H1 (cell line): Measurements from ENCODE around the gene GTF3C5. TPM values are rescaled to one million over a fixed set of nuclear protein-coding genes. Genes with fewer than 3 reads are reported as not detected.

Experiments
- CTCF ChIA-PET: fragments of 300-600 bp; sonication (Branson Sonifier 250); formaldehyde crosslinking; loops from one replicate; lab custom pipeline; 2021; ENCODE audit not compliant: partially characterized antibody; lab: Charles Lee
- POLR2A ChIA-PET: fragments of 300-600 bp; sonication (Branson Sonifier 250); formaldehyde crosslinking; loops from one replicate; lab custom pipeline; 2021; ENCODE audit warnings: inconsistent platforms; ENCODE audit not compliant: partially characterized antibody; lab: Charles Lee
- DNase-seq, 2 experiments: peaks; one replicate each; pipeline versions ENCODE4 v3.0.0 to v3.0.0-alpha.2; 2010 to 2022; ENCODE audit warnings: low spot score in 2 of 2, low read depth in 1 of 2, mixed read lengths in 1 of 2
- FAIRE-seq: peaks from 2 replicates; lab custom pipeline; 2011; peaks lifted over from hg19 to GRCh38; lab: Jason Lieb, UNC
- H2AFZ ChIP-seq: 2 replicates; pipeline ENCODE4 v1.8.1; 2012; ENCODE audit warnings: low read length, inconsistent platforms
- H2AK5ac ChIP-seq: 2 replicates; pipeline ENCODE4 v1.6.1; 2013; ENCODE audit warnings: low read depth, low read length
- H2BK120ac ChIP-seq: replicated peaks from 2 replicates; pipeline ENCODE3; 2013; ENCODE audit warnings: low read depth, low read length, inconsistent platforms
- H2BK12ac ChIP-seq: 2 replicates; pipeline ENCODE4 v1.6.1; 2013; ENCODE audit warnings: low read depth, low read length
- H2BK15ac ChIP-seq: 2 replicates; pipeline ENCODE4 v1.6.1; 2013; ENCODE audit warnings: low read length
- H2BK20ac ChIP-seq: 2 replicates; pipeline ENCODE4 v1.6.1; 2013; ENCODE audit warnings: low read length
- H2BK5ac ChIP-seq: 2 replicates; pipeline ENCODE4 v1.6.1; 2013; ENCODE audit warnings: low read depth, low read length
- H3K14ac ChIP-seq: 2 replicates; pipeline ENCODE4 v1.6.1; 2013; ENCODE audit warnings: inconsistent platforms; ENCODE audit not compliant: insufficient read length
- H3K18ac ChIP-seq: 2 replicates; pipeline ENCODE4 v1.6.1; 2013; ENCODE audit warnings: low read length; ENCODE audit errors: extremely low read depth
- H3K23ac ChIP-seq: 2 replicates; pipeline ENCODE4 v1.6.1; 2013; ENCODE audit warnings: inconsistent platforms; ENCODE audit not compliant: insufficient read length
- H3K23me2 ChIP-seq: 2 replicates; pipeline ENCODE4 v1.6.1; 2013; ENCODE audit warnings: low read depth, low read length
- H3K27ac ChIP-seq: 2 replicates; pipeline ENCODE4 v1.6.1; 2011; ENCODE audit warnings: low read depth, low read length, inconsistent platforms
- H3K27me3 ChIP-seq, 4 experiments: replicated peaks in 1 of 4; 1 replicate in 1 of 4; 2 replicates in 3 of 4; pipeline versions ENCODE4 v1.6.1 to v1.8.1; 2011 to 2013; ENCODE audit warnings: low read length in 3 of 4, mild to moderate bottlenecking in 3 of 4, inconsistent platforms in 2 of 4, mixed read lengths in 2 of 4, moderate library complexity in 1 of 4; ENCODE audit not compliant: control insufficient read depth in 3 of 4, insufficient read depth in 3 of 4; ENCODE audit errors: extremely low read depth in 1 of 4
- H3K36me3 ChIP-seq, 4 experiments: 2 replicates each; pipeline versions ENCODE4 v1.6.1 to v1.8.1; 2011 to 2013; ENCODE audit warnings: mild to moderate bottlenecking in 4 of 4, low read length in 3 of 4, moderate library complexity in 2 of 4, control low read depth in 1 of 4, inconsistent platforms in 1 of 4; ENCODE audit not compliant: insufficient read depth in 4 of 4, control insufficient read depth in 2 of 4
- H3K4ac ChIP-seq: replicated peaks from 2 replicates; pipeline ENCODE3; 2013; ENCODE audit warnings: low read length, low read depth, mixed read lengths, inconsistent platforms; ENCODE audit not compliant: insufficient read length
- H3K4me1 ChIP-seq, 4 experiments: replicated peaks in 1 of 4; 1 replicate in 1 of 4; 2 replicates in 3 of 4; pipeline versions ENCODE4 v1.6.1 to v1.8.1; 2011 to 2013; ENCODE audit warnings: low read length in 3 of 4, inconsistent platforms in 2 of 4, mixed read lengths in 1 of 4; ENCODE audit not compliant: insufficient read depth in 4 of 4, control insufficient read depth in 3 of 4
- H3K4me2 ChIP-seq, 2 experiments: 2 replicates each; pipeline versions ENCODE4 v1.6.1 to v1.8.1; 2011 to 2013; ENCODE audit warnings: low read depth in 2 of 2, low read length in 2 of 2, control low read depth in 1 of 2, inconsistent platforms in 1 of 2, mild to moderate bottlenecking in 1 of 2; ENCODE audit not compliant: insufficient read depth in 1 of 2
- H3K4me3 ChIP-seq, 4 experiments: fragments of 200-600, 300-600 bp in 1 of 4; sonication (generic), shearing (Covaris generic), sonication (Bioruptor Twin) in 1 of 4; 2 replicates each; pipeline versions ENCODE4 v1.5.1 to v1.8.1; 2011 to 2016; ENCODE audit warnings: low read length in 4 of 4, low read depth in 3 of 4, control low read depth in 2 of 4, inconsistent platforms in 2 of 4, mild to moderate bottlenecking in 2 of 4, mixed read lengths in 1 of 4, moderate library complexity in 1 of 4; ENCODE audit not compliant: insufficient read depth in 2 of 4; ENCODE audit errors: extremely low read depth in 1 of 4
- H3K56ac ChIP-seq: replicated peaks from 2 replicates; pipeline ENCODE3; 2013; ENCODE audit warnings: low read depth, mild to moderate bottlenecking, mixed read lengths, low read length, inconsistent platforms; ENCODE audit not compliant: insufficient read length
- H3K79me1 ChIP-seq: 2 replicates; pipeline ENCODE4 v1.6.1; 2013; ENCODE audit warnings: low read depth, low read length, control low read depth
- H3K79me2 ChIP-seq, 2 experiments: 2 replicates each; pipeline versions ENCODE4 v1.6.1 to v1.8.1; 2012 to 2013; ENCODE audit warnings: low read length in 2 of 2, mild to moderate bottlenecking in 2 of 2, inconsistent platforms in 1 of 2; ENCODE audit not compliant: insufficient read depth in 2 of 2, control insufficient read depth in 1 of 2
- H3K9ac ChIP-seq, 4 experiments: replicated peaks in 1 of 4; 1 replicate in 1 of 4; 2 replicates in 3 of 4; pipeline versions ENCODE4 v1.6.1 to v1.8.1; 2011 to 2013; ENCODE audit warnings: low read depth in 3 of 4, low read length in 3 of 4, control low read depth in 2 of 4, mild to moderate bottlenecking in 2 of 4, moderate library complexity in 2 of 4, inconsistent platforms in 1 of 4; ENCODE audit errors: extremely low read depth in 1 of 4
- H3K9me3 ChIP-seq, 2 experiments: 2 replicates each; pipeline versions ENCODE4 v1.6.1 to v1.8.1; 2012 to 2013; ENCODE audit warnings: mild to moderate bottlenecking in 2 of 2, moderate library complexity in 2 of 2, control low read depth in 1 of 2, inconsistent platforms in 1 of 2, low read depth in 1 of 2, low read length in 1 of 2, mixed read lengths in 1 of 2; ENCODE audit not compliant: insufficient read depth in 2 of 2
- H4K20me1 ChIP-seq, 2 experiments: replicated peaks in 1 of 2; 2 replicates each; pipeline versions ENCODE3 to v1.8.1; 2011 to 2013; ENCODE audit warnings: inconsistent platforms in 2 of 2, low read length in 2 of 2, mild to moderate bottlenecking in 1 of 2; ENCODE audit not compliant: insufficient read depth in 2 of 2, control insufficient read depth in 1 of 2
- H4K5ac ChIP-seq: 2 replicates; pipeline ENCODE4 v1.6.1; 2013; ENCODE audit warnings: low read length, low read depth, mixed read lengths, inconsistent platforms; ENCODE audit not compliant: insufficient read length
- H4K8ac ChIP-seq: 2 replicates; pipeline ENCODE4 v1.8.0; 2013; ENCODE audit warnings: mild to moderate bottlenecking, moderate library complexity, low read length, inconsistent platforms; ENCODE audit not compliant: insufficient read depth; ENCODE audit errors: extremely low read depth
- H4K91ac ChIP-seq: replicated peaks from 2 replicates; pipeline ENCODE3; 2013; ENCODE audit warnings: low read length, mixed read lengths, inconsistent platforms; ENCODE audit not compliant: insufficient read length
- FOSL1 ChIP-seq: IDR thresholded peaks from 2 replicates; pipeline ENCODE4 v1.6.1; 2011; ENCODE audit warnings: mild to moderate bottlenecking, low read depth, low read length, moderate library complexity; ENCODE audit not compliant: insufficient read depth
- GABPA ChIP-seq: IDR thresholded peaks from 2 replicates; pipeline ENCODE4 v1.6.1; 2011; ENCODE audit warnings: mild to moderate bottlenecking, low read length, moderate library complexity, borderline replicate concordance; ENCODE audit not compliant: insufficient read depth
- HDAC2 ChIP-seq, 2 experiments: fragments of 300-600 bp in 1 of 2; sonication (generic) in 1 of 2; IDR thresholded peaks; 2 replicates each; pipeline ENCODE4 v1.6.1; 2011 to 2012; ENCODE audit warnings: low read depth in 2 of 2, low read length in 2 of 2, mild to moderate bottlenecking in 2 of 2, moderate library complexity in 2 of 2, borderline replicate concordance in 1 of 2, inconsistent platforms in 1 of 2
- KDM1A ChIP-seq: fragments of 200-600, 300-600 bp; sonication (generic); IDR thresholded peaks from 2 replicates; pipeline ENCODE4 v1.7.1; 2016; ENCODE audit warnings: mild to moderate bottlenecking, low read length, borderline replicate concordance
- KDM4A ChIP-seq: IDR thresholded peaks from one replicate; pipeline ENCODE4 v1.7.1; 2012; ENCODE audit warnings: low read depth, mild to moderate bottlenecking, moderate library complexity, low read length, inconsistent platforms; ENCODE audit not compliant: severe bottlenecking
- SAP30 ChIP-seq: fragments of 300-600 bp; sonication (generic); IDR thresholded peaks from 2 replicates; pipeline ENCODE4 v1.7.1; 2012; ENCODE audit warnings: low read length, moderate library complexity, mild to moderate bottlenecking, inconsistent platforms; ENCODE audit not compliant: insufficient read depth, insufficient replicate concordance
- SIN3A ChIP-seq, 2 experiments: IDR thresholded peaks in 1 of 2; conservative IDR thresholded peaks in 1 of 2; 2 replicates each; pipeline ENCODE4 v1.6.1; 2011 to 2012; ENCODE audit warnings: low read length in 2 of 2, improper control_type of control experiment in 1 of 2, low read depth in 1 of 2, mild to moderate bottlenecking in 1 of 2
- TAF7 ChIP-seq: optimal IDR thresholded peaks from 2 replicates; pipeline ENCODE3; 2011; ENCODE audit warnings: low read depth, mild to moderate bottlenecking, inconsistent platforms, low read length, moderate library complexity, borderline replicate concordance
- WGBS, 2 experiments: shearing (Covaris generic) in 1 of 2; methylation state at CpG; one replicate each; pipeline versions ENCODE4 v1.1.6 to v1.1.7; 2013 to 2015; ENCODE audit warnings: low lambda C conversion rate in 2 of 2, mixed read lengths in 2 of 2, inconsistent platforms in 1 of 2, low coverage in 1 of 2, missing lambda C conversion rate in 1 of 2; ENCODE audit not compliant: insufficient replicate concordance in 2 of 2, insufficient coverage in 1 of 2, insufficient read length in 1 of 2; ENCODE audit errors: extremely low coverage in 1 of 2, missing lambda C conversion rate in 1 of 2; 5-methylcytosine and 5-hydroxymethylcytosine counted together
- polyA plus RNA-seq, 7 experiments: library from polyadenylated mRNA; depleted of rRNA in 3 of 7; stranded (reverse) in 5 of 7; unstranded in 2 of 7; fragments of >200 nt in 5 of 7; fragments of 200-250 nt in 2 of 7; gene quantifications; 1 replicate in 5 of 7; 2 replicates in 1 of 7; 4 replicates in 1 of 7; pipeline versions ENCODE4 v1.2.1 to v1.2.3, GENCODE V29; 2011 to 2013; ENCODE audit warnings: missing spikeins in 2 of 7, mixed read lengths in 2 of 7
- total RNA-seq: library from RNA; stranded (reverse); fragmentation: NEBNext Ultra II Directional; extraction: Animal tissue kit (Norgen Biotek cat#: 25700); gene quantifications from 2 replicates; pipeline ENCODE4 v1.2.1, GENCODE V29; 2021
- TF ChIP-seq, protein P1 (sequence below): IDR thresholded peaks from 2 replicates; pipeline ENCODE4 v1.6.1; 2011; ENCODE audit warnings: low read length, improper control_type of control experiment
- TF ChIP-seq, protein P2 (sequence below): IDR thresholded peaks from 2 replicates; pipeline ENCODE4 v1.6.1; 2011; ENCODE audit warnings: low read depth, mild to moderate bottlenecking, low read length; ENCODE audit not compliant: insufficient read depth

GTF3C5 gene
- total and polyA plus RNA-seq, 2 of the 8 experiments (the other 6 are each of a cell fraction or from before 2014, with no cell fraction given), result 78.7 to 87.1 TPM

DNA sequence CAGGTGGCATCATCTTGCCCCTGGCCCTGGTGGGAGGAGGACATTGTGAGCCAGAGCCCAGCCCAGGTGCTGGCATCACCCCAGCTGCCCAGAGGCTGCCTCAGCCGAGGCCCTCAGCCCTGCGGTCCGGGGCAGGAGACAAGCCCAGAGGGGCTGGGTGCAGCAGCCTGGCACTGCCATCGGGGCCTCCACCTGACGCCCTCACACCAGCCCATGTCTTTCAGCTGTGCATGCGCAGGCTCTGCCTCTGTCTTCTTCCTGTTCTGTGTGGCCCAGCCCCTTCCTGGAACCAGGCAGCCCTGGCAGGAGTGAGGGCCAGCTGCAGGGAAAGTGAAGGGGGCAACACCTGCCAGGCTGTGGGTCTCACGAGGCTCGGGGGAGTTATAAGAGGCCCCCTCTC, 26.2 kb downstream of the GTF3C5 start:
- Histone ChIP-seq H3K27ac (no peak overlapping the region), H3K4me2 (no peak overlapping the region), H3K9ac (no peak overlapping the region), H3K4me3 (no peak overlapping the region), H2BK15ac (no peak overlapping the region), H3K4me1 (peaks cover 6 to 23% (median 13%) of the 10 kb centered on the region in 4 experiments), H2BK120ac (no peak overlapping the region), H4K91ac (no peak overlapping the region), H4K8ac (no peak overlapping the region), H3K9me3 (no peaks in the 10 kb centered on the region), H3K27me3 (no peaks in the 10 kb centered on the region), H3K56ac (no peak overlapping the region), H2BK5ac (no peak overlapping the region), H2BK12ac (no peak overlapping the region), H4K20me1 (peaks cover 0 to 6% of the 10 kb centered on the region in 2 experiments), H3K14ac (no peak overlapping the region), H4K5ac (no peak overlapping the region), H2AK5ac (no peak overlapping the region), H3K4ac (no peak overlapping the region), H3K79me1 (0 out of 2 replicates have a peak, but pooled peaks cover 2% of the 10 kb centered on the region), H3K23ac (no peak overlapping the region), H3K23me2 (no peaks in the 10 kb centered on the region), H2BK20ac (no peak overlapping the region), H2AFZ (no peak overlapping the region), H3K36me3 (peaks cover 15 to 43% (median 29%) of the 10 kb centered on the region in 4 experiments; a peak in 7 of 8 replicates), H3K18ac (no peak overlapping the region), H3K79me2 (no peaks in the 10 kb centered on the region)
- DNase-seq (no peak), FAIRE-seq (no peak)
- 90% methylated on average over 8 of the region's 8 CpGs; no CpG with 5 or more reads in 1 of the 2 experiments for WGBS, 2 experiments
- ChIA-PET CTCF (interaction anchor here (1.2 to 1.8 kb wide), 2 partner anchors 16 to 45 kb away, joined by 5 to 6 read pairs; no protein-coding TSS in a partner anchor), POLR2A (interaction anchor here (1.2 kb wide), 1 partner anchor 10 kb away, joined by 4 read pairs; no protein-coding TSS in a partner anchor)
- TF ChIP-seq SAP30 (no peak), FOSL1 (no peak), GABPA (no peak), HDAC2 (IDR thresholded peaks at IDR 0.05; ENCODE audit: borderline replicate concordance in 1 of 2, low read depth in 2 of 2, low read length in 2 of 2) (no peak), SIN3A (conservative IDR thresholded peaks at IDR 0.05 in 1 of 2, IDR thresholded peaks at IDR 0.05 in 1 of 2; ENCODE audit: low read depth in 1 of 2, low read length in 2 of 2) (no peak), TAF7 (no peak), KDM4A (no peak), KDM1A (no peak)
- TF ChIP-seq, protein P1, sequence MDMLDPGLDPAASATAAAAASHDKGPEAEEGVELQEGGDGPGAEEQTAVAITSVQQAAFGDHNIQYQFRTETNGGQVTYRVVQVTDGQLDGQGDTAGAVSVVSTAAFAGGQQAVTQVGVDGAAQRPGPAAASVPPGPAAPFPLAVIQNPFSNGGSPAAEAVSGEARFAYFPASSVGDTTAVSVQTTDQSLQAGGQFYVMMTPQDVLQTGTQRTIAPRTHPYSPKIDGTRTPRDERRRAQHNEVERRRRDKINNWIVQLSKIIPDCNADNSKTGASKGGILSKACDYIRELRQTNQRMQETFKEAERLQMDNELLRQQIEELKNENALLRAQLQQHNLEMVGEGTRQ, result no peak
- TF ChIP-seq, protein P2, sequence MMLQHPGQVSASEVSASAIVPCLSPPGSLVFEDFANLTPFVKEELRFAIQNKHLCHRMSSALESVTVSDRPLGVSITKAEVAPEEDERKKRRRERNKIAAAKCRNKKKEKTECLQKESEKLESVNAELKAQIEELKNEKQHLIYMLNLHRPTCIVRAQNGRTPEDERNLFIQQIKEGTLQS, result no peak
